ENCODE measurements around the gene ABHD3.
"Not testable (repeated sequence)": the region's sequence is repeated elsewhere in the genome, so short reads cannot be mapped to it uniquely, and the experiment has no call there.

Gene ABHD3

GRCh38 chr18:21653361-21653760 is 51.2 kb downstream of the ABHD3 start:
- DNase-seq (ENCODE audit: low read depth in 3 of 3, low spot score in 1 of 3) = no peak

DNA sequence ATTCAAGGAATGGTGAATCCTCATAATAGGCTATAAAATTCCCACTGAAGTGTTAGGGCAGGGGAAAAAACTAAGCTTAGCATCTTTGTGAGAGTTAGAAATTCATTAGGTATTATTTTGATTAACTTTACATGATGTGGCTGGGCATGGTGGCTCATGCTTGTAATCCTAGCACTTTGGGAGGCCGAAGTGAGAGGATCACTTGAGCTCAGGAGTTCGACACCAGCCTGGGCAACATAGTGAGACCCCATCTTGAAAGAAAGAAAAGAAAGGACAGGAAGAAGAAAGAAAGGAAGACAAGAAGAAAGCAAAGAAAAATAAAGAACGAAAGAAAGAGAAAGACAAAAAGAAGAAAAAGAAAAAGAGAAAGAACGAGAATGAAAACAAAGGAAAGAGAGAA is 52.5 kb downstream of the ABHD3 start:
- DNase-seq (ENCODE audit: low read depth in 3 of 3, low spot score in 1 of 3) = no peak

GRCh38 chr18:21650311-21650710 is 54.3 kb downstream of the ABHD3 start:
- no peak for DNase-seq (ENCODE audit: low read depth in 3 of 3, low spot score in 1 of 3)

- not testable (repeated sequence) for DNase-seq (ENCODE audit: low read depth in 3 of 3, low spot score in 1 of 3)
Measured at GRCh38 chr18:21640375-21640774, 64.2 kb downstream of the ABHD3 start.

GRCh38 chr18:21638822-21639221 is 65.8 kb downstream of the ABHD3 start:
- DNase-seq (ENCODE audit: low read depth in 3 of 3, low spot score in 1 of 3) = no peak

DNA sequence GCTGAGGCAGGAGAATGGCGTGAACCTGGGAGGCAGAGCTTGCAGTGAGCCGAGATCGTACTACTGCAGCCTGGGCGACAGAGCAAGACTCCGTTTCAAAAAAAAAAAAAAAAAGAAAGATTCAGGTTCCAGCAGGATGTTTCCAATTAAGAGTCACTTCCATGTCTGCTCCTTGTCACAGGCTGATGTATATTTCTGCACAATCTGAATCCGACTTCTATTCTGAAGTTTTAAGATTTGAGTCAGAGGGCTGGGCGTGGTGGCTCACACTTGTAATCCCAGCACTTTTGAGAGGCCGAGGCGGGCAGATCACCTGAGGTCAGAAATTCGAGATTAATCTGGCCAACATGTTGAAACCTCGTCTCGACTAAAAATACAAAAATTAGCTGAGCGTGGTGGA is 67.8 kb downstream of the ABHD3 start:
- no peak for DNase-seq (ENCODE audit: low read depth in 3 of 3, low spot score in 1 of 3)

DNA sequence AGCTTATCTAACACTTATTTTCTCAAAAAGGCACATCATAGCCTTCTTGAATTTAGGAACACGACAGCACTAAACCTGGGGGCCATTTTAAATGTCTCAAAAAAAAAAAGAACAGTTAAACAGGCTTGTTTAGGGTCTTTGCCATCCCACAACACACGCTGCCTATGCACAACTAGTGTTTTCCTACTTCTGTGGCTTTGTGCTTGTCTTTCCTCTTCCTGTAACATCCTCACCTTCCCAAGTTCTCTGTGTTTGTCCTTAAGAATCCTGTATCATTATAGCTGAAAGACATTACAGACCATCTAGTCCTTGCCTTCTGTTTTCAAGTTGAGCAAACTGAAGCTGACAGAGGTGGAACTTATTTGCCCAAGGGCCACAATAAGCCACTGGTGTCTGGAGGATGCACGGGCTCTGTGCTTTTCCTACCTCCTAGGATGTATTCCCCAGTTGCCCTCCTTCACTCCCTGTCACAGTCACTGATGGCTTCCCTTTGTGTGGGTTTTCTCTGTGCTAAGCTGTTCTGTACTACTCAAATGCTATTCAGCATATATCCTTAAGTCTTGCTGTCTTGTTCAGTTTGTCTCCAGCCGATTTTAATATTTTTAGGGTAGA is 69.9 kb downstream of the ABHD3 start:
- DNase-seq (ENCODE audit: low read depth in 3 of 3, low spot score in 1 of 3) = no peak

DNA sequence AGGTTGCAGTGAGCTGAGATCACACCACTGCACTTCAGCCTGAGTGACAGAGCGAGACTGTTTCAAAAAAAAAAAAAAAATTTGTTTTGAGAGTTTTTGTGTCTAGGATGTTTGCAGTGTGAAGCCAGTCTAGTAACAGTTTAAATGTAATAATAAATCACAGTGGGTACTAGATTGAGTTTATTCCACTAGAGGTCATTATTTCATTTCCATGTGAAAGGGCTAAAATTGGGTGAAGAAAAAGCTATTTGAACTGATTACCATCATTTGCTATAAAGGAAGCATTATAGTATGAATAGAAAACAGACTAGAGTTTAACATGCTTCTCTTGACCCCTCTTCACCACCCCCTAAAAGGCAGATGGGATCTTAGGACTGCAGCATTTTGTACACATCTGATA is 72.2 kb downstream of the ABHD3 start:
- DNase-seq (ENCODE audit: low read depth in 3 of 3, low spot score in 1 of 3) = no peak

DNA sequence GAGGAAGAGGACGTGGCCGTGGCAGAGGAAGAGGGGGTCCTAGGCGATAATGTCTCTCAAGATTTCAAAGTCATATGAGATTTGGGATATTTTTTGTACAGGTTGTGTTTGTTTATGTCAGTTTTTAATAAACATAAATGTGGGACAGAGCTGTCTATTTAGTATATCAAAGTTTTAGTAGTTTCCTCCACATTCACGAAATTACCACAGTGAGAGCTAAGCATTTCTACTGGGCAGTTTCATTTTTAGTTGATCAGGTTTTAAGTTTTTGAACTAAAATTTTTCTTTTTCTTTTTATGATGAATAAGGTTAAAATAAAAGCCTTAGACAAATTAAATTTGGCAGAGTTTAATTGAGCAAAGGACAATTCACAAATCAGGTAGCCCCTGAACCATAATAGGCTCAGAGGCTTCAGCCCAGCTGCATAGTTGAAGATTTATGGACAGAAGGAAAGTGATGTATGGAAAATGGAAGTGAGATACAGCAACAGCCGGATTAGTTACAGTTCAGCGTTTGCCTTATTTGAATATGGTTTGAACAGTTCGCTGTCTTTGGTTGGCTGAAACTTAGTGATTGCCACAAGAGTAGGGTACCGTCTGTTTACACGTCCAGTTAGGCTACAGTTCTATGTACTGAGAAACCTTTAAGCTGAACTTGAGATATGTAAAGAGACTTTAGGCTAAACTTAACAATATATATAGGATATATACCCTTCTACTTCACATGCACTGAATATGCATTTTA is 75.3 kb downstream of the ABHD3 start:
- no peak for DNase-seq (ENCODE audit: low read depth in 3 of 3, low spot score in 1 of 3)

- not testable (repeated sequence) for DNase-seq (ENCODE audit: low read depth in 3 of 3, low spot score in 1 of 3)
Measured at GRCh38 chr18:21621640-21622039, 82.9 kb downstream of the ABHD3 start.

GRCh38 chr18:21612125-21613039 is 92.2 kb downstream of the ABHD3 start, which contains the start of gene SNRPD1:
TSS of gene SNRPD1 (plus strand) at chr18:21612314. CDS start at chr18:21612430, 116 bp downstream.
- DNase-seq (ENCODE audit: low read depth in 3 of 3, low spot score in 1 of 3) = peak; percentile 56 to 91 (median 76)

- DNase-seq (ENCODE audit: low read depth in 3 of 3, low spot score in 1 of 3) = not testable (repeated sequence)
Measured at GRCh38 chr18:21611401-21612124, 93.0 kb downstream of the ABHD3 start.

GRCh38 chr18:21605213-21605612 is 99.4 kb downstream of the ABHD3 start:
- no peak for DNase-seq (ENCODE audit: low read depth in 3 of 3, low spot score in 1 of 3)

- no peak for DNase-seq (ENCODE audit: low read depth in 3 of 3, low spot score in 1 of 3)
Measured at GRCh38 chr18:21604671-21605070, 99.9 kb downstream of the ABHD3 start.

DNA sequence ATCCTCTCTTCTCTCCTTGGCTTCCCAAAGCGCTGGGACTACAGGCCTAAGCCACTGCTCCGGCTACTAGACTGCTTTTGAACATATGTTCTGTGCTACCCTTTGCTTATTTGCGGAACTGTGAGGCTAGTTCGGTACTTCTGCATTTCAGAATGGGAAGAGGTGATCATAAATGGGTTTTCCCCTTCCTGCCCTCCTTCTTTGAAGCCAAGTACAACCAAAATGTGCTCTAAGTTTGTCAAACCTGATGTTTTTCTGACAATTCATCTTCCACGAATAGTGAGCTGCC is 102.3 kb downstream of the ABHD3 start:
- no peak for DNase-seq (ENCODE audit: low read depth in 3 of 3, low spot score in 1 of 3)

All from stimulated activated CD4-positive, alpha-beta T cell treated with anti-CD3 and anti-CD28 coated beads, TNF-alpha, amount 100 ng/mL, for 1 hour (primary cell).